ENCODE data around the gene CACNA2D2.

The CACNA2D2 gene

GRCh38 chr3:50345008-50345407, 158.4 kb downstream of the CACNA2D2 start:
- H3K9ac ChIP-seq = no peak overlapping the region
- peak overlapping the region; percentile 98 for H3K4me2 ChIP-seq (ENCODE audit: low read length)
- H3K27me3 ChIP-seq (ENCODE audit: control insufficient read depth, insufficient read depth, low read length) = no peaks in the 10 kb centered on the region
- no peaks in the 10 kb centered on the region for H3K9me3 ChIP-seq (ENCODE audit: control insufficient read depth, low read length)
- peaks cover 9% of the 10 kb centered on the region for H3K79me2 ChIP-seq
- no peaks in the 10 kb centered on the region for H3K36me3 ChIP-seq (ENCODE audit: control insufficient read depth, insufficient read depth, low read length)
- no peak overlapping the region for H3K27ac ChIP-seq
- peak overlapping the region; percentile 92 for H2AFZ ChIP-seq
- H3K4me3 ChIP-seq (ENCODE audit: low read depth, low read length) = peak overlapping the region; percentile 64
- no peak for TF ChIP-seq CTCF (IDR thresholded peaks at IDR 0.05)
- H3K4me1 ChIP-seq = peaks cover 31% of the 10 kb centered on the region

GRCh38 chr3:50342813-50343633, 160.4 kb downstream of the CACNA2D2 start:
- H3K9me3 ChIP-seq (ENCODE audit: control insufficient read depth, low read length) = no peaks in the 10 kb centered on the region
- H3K36me3 ChIP-seq (ENCODE audit: control insufficient read depth, insufficient read depth, low read length) = no peaks in the 10 kb centered on the region
- no peaks in the 10 kb centered on the region for H3K27me3 ChIP-seq (ENCODE audit: control insufficient read depth, insufficient read depth, low read length)
- peaks cover 22% of the 10 kb centered on the region for H3K4me1 ChIP-seq
- H2AFZ ChIP-seq = peak overlapping the region; percentile 63
- no peak for TF ChIP-seq CTCF (IDR thresholded peaks at IDR 0.05)
- no peak overlapping the region for H3K4me3 ChIP-seq (ENCODE audit: low read depth, low read length)
- H3K9ac ChIP-seq = no peak overlapping the region
- no peaks in the 10 kb centered on the region for H3K79me2 ChIP-seq
- H3K27ac ChIP-seq = peak overlapping the region; percentile 49
- no peak overlapping the region for H3K4me2 ChIP-seq (ENCODE audit: low read length)

GRCh38 chr3:50341996-50342650, 161.3 kb downstream of the CACNA2D2 start:
- Histone ChIP-seq H2AFZ (no peak overlapping the region), H3K27me3 (ENCODE audit: control insufficient read depth, insufficient read depth, low read length) (no peaks in the 10 kb centered on the region), H3K79me2 (no peaks in the 10 kb centered on the region), H3K4me2 (ENCODE audit: low read length) (no peak overlapping the region), H3K4me3 (ENCODE audit: low read depth, low read length) (no peak overlapping the region), H3K9me3 (ENCODE audit: control insufficient read depth, low read length) (no peaks in the 10 kb centered on the region), H3K4me1 (peaks cover 22% of the 10 kb centered on the region), H3K36me3 (ENCODE audit: control insufficient read depth, insufficient read depth, low read length) (no peaks in the 10 kb centered on the region), H3K27ac (no peak overlapping the region), H3K9ac (no peak overlapping the region)
- no peak for TF ChIP-seq CTCF (IDR thresholded peaks at IDR 0.05)

- Histone ChIP-seq H3K9ac (no peak overlapping the region), H3K27me3 (ENCODE audit: control insufficient read depth, insufficient read depth, low read length) (no peaks in the 10 kb centered on the region), H2AFZ (no peak overlapping the region), H3K4me1 (peaks cover 22% of the 10 kb centered on the region), H3K9me3 (ENCODE audit: control insufficient read depth, low read length) (no peaks in the 10 kb centered on the region), H3K4me2 (ENCODE audit: low read length) (no peak overlapping the region), H3K79me2 (no peaks in the 10 kb centered on the region), H3K36me3 (ENCODE audit: control insufficient read depth, insufficient read depth, low read length) (no peaks in the 10 kb centered on the region), H3K4me3 (ENCODE audit: low read depth, low read length) (no peak overlapping the region), H3K27ac (no peak overlapping the region)
- no peak for TF ChIP-seq CTCF (IDR thresholded peaks at IDR 0.05)
These were observed 161.9 kb downstream of the CACNA2D2 start for GRCh38 chr3:50341537-50341936.

Measured in parathyroid adenoma (tissue), 2 donors.